A204.1 (cell line): ENCODE measurements around the gene DGKA.
"Not testable (repeated sequence)": the region's sequence is repeated elsewhere in the genome, so short reads cannot be mapped to it uniquely, and the experiment has no call there.

Experiments
- FAIRE-seq: peaks from 2 replicates; lab custom pipeline; 2012; peaks lifted over from hg19 to GRCh38; lab: Jason Lieb, UNC

Gene DGKA

DNA sequence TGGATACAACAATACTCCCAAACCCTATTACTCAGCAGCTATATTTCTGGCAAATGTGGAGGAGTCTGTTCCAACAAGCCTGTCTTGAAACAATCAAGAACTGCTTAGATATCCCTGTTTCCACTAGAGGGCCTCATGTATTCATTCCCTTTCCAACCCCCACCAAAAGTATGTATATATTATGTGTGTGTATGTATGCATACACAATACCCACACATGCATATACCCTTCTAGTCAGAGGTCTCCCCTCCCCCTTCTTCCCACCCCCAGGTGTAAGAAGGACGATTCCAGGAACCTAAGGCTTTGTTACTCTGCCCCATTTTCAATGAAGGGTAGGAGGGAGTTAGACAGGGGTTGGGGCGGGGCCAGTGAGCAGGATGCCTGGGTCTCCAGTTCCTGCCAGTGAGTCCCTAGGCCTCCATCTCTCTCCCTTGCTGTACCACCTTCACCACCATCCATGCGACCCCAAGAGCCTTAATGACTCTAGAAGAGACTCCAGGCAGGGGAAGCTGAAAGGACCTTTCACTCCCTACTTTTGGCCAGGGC is at the start of gene DGKA:
DGKA (plus strand) TSS at position 392 of the 546 bp plus-strand sequence. CDS start 5,342 bp downstream, outside the sequence.
- no peak for FAIRE-seq

DNA sequence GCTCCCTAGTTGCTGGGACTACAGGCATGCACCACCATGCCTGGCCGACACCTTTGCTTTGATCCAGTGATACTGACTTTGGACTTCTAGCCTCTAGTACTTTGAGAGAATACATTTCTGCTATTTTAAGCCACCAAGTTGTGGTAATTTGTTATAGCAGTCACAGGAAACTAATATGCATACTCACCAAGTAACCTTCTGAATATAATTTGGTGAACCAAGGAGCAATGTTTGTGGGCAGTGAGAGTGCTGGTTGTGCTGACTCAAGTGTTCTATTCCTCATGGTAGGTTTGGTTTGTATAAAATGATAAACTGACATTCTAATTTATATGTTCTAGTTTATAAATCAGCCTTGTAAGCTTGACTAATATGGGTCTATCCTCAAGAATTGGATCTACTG is 45.8 kb upstream of the DGKA start:
- FAIRE-seq: no peak

DNA sequence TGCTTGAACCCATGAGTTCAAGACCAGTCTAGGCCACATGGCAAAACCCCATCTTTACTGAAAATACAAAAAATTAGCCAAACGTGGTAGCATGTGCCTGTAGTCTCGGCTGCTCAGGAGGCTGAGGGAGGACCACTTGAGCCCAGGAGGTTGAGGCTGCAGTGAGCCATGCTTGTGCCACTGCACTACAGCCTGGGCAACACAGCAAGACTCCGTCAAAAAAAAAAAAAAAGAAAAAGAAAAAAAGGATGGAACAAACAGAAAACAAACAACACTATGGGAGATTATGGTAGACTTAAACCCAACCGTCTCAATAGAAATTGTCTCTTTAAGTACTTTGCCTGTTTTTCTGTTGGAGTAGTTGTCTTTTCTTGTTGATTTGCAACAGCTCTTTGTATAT is 39.7 kb upstream of the DGKA start:
- FAIRE-seq: no peak

DNA sequence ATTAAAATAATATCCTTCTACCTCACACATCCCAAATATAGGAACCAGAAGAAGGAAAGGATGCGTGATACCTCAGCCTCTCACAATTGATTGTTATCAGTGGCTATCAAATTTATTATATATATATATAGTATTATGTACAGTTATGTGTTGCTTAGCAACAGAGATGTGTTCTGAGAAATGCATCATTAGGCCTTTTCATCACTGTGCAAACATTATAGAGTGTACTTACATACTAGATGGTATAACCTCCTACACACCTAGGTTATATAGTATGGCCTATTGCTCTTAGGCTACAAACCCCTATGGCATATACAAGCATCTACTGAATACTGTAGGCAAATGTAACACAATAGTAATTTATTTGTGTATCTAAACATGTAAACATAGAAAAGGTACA is 37.2 kb upstream of the DGKA start:
- no peak for FAIRE-seq

DNA sequence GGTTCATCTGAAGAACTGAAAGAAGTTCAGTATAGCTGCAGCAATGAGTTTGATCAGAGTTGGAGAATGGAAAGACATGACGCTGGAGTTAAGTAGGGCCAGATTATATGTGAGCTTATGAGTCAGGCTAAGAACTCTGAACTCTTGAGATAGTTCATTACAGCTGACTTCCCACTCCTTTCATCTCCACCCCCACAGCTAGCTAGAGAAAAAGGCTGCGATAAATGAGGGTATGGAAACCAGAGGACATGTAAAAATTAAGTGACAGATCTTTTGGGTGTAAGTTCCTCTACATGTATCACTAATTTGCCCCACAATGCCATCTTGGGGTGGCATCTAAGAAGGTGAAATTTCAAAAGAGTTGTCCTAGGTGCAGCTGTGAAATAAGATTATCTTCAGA is 31.9 kb upstream of the DGKA start:
- FAIRE-seq: no peak

DNA sequence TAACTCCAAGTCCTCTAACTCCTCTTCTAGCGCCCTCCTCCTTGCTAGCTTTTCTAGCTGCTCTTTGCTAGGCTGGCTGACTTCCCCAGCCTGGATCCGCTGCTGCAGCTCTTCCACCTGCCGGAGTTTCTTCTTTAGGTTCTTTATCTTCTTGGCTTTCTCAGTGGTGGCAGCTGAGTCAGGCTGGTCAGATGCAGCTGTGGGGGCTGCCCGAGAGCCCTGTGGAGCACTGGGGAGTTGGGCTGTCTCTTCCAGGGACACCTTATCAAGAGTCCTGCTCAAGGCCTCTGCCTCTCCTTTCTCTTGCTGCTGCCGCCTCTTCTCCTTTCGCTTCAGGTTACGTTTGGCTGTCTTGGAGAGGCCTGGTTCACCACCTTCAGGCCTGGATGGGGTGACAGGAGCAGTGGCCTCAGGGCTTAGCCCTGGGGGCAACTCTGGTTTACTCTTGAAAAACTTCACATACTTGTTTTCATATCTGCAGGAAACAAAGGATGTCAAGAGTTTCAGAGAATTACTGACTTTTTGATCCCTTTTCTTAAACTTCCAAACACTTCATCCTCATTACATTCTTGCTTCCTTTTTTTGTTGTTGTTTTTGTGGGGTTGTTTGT is 29.0 kb upstream of the DGKA start:
- FAIRE-seq: no peak

DNA sequence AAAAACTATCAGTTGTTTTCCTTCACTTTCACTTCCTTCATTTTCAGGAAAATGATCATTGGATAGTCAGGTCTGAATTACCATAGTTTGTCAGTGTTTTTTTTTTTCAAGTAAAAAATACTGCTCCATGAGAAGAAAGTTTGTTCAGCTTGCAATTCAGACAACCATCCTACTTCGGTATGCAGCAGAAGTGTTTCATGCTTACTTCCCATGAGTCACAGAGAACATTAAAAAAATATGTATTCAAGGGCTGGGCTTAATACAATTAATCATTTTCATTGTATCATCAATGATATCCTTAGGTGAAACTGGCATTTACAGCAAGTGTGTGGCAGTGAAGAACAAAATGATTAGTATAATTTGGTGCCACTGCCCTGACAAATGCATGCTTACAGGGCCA is 24.9 kb upstream of the DGKA start:
- no peak for FAIRE-seq

DNA sequence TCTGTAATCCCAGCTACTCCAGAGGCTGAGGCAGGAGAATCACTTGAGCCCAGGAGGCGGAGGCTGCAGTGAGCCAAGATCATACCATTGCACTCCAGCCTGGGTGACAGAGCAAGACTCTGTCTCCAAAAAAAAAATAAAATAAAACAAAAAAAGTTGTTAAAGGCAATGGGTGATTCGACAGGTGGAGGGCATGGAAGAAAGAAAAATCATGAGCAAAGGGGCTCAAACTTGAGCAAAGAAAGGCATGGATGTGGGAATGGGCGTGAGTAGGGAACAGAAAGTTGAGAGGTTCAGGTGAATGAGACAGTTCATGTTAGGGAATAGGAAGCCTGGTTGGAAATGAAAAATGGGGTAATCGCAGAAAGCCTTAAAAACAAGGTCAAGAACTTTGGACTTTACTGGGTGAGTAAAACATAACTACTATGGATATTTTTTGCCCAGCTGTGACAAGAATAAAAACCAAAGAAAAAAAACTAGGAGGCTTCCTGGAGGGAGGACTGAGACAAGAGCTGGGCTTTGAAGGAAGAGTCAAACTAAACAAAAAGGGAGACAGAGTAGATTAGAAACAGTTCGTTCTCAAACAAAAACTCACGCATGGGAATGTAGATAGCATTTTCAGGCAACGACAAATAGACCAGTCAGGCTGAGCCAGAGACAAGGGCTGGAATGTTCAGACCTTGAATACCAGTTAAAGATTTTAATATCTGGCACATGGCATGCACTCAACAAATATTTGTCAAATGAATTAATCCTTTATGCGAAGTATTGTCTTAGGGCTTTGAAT is 22.0 kb upstream of the DGKA start:
- no peak for FAIRE-seq

DNA sequence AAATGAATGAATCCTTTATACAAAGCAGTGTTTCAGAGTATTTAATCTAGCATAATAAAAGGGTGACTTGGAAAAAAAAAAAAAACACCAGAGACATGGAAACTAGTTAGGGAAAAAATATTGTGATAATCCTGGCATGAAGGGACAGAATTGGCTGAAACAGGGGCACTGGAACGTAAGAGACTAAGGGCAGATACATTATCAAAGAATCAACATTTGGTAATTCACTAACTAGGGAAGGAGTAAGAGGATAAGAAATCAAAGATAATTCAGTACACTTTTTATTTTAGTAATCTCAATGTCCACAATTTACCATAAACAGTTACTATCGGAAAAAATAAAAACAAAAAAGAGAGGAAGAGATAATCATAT is 21.5 kb upstream of the DGKA start:
- no peak for FAIRE-seq

DNA sequence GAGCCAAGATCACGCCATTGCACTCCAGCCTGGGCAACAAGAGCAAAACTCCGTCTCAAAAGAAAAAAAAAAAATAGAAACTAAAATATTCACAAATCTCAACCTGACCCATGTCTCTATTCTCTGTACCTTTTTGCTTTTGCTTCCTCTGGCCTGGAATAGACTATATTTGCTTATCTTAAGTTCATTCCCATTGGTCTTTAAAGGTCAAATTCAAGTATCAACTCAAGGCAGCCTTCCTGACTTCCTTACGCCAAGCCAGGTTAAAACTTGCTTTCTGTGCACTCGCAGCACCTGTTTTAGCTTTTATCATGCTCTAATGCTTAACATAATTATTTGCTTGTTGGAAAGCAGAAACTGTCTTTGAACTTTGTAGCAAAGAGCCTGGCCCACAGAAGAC is 18.1 kb upstream of the DGKA start:
- FAIRE-seq: no peak

DNA sequence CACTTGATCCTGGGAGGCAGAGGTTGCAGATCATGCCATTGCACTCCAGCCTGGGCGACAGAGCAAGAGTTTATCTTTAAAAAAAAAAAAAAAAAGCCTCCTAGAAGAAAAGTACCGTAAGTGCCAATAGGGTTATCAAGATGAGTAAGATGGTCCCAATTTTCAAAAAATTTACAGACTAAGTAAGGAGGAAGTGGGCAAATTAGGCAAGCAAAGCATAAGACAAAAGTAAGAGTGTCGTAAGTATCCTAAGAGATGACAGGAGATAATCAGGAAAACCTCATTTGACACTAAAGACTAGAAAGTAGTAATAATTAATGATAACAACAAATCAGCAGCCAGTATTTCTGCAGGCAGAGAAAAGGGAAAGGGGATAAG is 15.5 kb upstream of the DGKA start:
- FAIRE-seq: no peak

DNA sequence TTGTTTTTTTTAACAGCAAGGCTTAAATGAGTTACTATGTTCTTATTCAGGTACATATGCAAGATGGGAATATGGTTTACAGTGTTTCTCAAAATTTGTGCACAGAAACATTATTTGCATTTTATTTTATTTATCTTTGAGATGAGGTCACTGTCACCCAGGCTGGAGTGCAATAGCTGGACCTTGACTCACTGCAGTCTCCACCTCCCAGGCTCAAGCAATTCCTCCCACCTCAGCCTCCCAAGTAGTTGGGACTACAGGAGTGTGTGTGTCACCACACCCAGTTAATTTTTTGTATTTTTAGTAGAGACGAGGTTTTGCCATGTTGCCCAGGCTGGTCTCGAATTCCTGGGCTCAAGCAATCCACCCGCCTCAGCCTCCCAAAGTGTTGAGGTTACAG is 11.9 kb upstream of the DGKA start:
- not testable (repeated sequence) for FAIRE-seq

DNA sequence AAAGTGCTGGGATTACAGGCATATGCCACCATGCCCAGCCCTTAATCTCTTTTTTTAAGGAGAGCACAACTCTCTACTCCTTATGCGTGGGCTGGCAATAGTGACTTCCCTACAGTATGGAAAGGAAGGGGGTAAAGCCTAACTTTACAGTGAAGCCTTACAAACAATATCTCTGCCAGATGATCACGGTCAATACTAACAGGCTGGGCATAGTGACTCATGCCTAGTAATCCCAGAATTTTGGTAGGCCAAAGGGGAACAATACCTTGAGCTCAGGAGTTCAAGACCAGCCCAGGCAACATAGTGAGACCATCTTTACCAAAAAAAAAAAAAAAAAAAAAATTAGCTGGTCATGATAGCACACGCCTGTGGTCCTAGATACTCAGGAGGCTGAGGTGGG is 8.8 kb upstream of the DGKA start:
- no peak for FAIRE-seq

DNA sequence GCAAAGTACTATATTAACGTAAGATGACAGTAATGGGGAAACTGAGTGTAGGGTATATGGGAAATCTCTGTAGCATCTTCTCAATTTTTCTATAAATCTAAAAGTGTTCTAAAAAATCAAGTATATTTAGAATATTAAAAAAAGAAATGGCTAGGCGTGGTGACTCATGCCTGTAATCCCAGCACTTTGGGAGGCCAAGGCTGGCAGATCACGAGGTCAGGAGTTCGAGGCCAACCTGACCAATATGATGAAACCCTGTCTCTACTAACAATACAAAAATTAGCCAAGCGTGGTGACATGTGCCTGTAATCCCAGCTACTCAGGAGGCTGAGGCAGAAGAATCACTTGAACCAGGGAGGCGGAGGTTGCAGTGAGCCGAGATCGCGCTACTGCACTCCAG is 7.3 kb upstream of the DGKA start:
- not testable (repeated sequence) for FAIRE-seq

DNA sequence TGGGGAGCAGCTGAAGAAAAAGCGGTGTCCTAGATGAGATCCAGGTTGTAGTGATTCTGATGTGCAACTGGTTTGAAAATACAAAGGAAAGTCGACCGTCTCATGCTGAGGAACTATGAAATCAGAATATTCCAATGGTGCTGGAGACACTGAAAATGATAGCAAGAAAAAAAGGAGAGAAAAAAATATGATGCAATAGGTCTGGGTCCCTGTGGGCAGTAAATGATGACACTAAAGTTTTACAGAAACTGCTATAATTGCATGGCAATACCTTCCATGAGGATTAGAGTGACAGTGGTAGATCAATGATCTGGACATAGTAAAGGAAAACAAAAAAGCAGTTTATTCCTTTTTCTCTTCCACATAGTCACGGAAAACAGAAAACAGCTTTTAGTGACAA is 5.6 kb upstream of the DGKA start:
- no peak for FAIRE-seq

DNA sequence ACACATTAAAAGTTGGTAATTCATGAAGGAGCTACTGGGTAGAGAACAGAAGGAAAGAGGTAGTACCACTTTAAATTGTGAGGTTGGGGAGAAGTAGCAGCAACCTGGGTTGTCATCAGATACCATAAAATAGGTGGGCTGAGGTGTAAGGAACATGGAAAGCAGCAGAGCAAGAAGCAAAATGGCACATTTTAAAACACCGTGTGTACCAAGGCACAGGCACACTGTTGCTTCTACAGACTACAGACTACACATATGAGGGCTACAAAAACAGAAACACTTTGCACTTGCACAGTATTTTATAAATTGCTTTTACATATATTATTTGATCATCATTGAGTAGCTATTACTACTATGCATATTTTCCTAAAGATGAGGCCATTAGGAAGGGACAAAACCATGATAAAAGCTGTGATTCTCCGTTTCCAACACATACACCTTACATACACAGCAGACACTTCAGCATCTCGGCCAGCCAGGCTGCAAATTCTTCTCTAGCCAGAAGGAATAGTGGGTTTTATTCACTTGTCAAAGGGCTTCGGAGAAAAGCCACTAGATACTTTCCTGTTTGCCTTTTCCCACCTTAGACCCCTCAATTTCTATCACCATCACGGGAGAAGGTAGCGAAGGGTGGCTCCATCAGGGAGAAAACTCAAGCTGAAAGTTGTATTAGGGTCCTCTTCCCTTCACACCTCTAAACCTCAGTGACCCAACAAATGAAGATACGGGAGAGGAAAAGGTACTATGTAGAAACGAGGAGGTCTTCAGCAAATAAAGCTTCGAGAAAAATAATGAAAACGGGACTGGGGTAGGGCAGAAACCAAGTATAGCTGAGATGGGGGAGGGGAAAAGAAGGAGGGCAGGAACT is 4.9 kb upstream of the DGKA start:
- no peak for FAIRE-seq

DNA sequence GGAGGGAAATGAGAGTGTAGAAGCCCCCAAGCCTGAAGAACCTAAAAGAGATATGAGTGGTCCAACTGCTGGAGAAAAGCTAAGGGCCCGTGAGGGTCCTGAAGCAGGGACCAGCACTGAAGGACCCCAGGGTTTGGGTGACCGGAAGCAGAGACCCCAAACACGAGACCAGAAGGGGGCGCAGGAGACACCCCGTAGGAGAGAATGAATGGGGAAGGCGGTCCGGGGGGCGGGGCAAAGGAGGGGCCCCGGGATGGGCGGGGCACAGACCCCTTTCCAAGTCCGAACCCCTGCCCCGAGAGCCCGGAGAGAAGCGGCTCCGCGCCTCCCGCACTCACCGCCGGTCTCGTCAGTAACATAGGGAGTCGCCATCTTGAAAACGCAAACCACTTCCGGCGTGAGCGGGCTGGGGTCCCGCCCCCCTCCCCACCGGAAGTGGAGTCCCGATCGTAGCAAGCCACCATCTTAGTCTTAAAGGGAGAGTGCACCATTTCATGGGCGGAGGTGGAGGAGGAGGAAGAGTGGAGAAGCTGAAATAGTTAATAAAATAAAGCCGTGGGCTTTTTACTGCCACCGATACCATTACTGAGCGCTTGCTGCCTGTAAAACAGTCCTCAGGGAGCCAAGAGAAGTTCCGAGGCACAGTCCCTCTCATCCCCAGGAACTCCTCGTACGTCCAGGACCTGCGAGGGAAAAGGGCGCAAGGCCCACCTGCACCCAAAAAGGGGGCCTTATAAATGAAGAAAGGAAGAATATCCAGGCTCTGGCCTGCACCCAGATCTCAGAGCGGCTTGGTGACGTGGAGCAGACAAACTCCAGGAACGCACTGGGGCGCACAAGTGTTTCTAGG is 4.0 kb upstream of the DGKA start:
- FAIRE-seq: peak; percentile 71

DNA sequence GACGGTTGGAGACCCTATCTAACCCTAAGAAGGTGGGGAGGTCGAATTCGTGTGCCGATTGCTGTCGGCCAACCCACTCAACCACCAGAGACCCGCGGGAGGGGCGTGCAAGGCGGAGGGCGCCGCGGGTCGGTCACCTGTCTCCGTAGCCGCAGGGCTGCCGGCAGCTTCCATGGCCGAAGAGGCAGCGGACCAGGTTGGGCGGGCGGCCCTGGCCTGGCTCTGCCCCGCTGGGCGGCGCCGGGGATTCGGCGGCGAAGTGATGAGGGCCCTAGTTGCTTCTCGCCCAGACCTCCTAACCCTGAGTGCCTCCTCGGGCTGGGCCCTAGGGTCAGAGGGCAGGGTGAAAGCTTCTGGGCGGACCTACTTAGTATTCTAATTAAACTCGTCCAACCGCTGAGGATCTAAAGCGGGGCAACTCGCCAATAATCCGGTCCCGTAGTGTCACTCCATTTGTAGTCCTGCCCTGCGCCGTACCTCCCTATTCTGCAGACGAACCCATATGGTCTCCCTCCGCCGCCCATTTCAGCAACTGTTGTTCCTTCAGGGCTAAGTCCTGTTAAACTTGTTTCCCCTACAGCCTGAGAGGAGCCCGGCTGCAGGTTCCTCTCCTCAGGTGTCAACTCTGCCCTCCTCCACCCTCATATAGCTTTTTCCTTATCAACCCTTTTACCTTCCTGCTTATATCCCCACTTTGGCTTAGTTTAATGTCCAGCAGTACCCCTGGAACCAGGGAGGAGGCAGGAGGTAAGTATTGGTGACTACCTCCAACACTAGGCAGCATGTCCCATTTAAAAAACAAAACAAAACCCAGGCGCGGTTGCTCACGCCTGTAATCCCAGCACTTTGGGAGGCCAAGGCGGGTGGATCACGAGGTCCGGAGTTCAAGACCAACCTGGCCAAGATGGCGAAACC is 3.1 kb upstream of the DGKA start, which contains the start of gene PYM1:
PYM1 (minus strand) TSS at position 307 of the 915 bp plus-strand sequence; CDS start at position 174, 133 bp downstream.
- FAIRE-seq: no peak

DNA sequence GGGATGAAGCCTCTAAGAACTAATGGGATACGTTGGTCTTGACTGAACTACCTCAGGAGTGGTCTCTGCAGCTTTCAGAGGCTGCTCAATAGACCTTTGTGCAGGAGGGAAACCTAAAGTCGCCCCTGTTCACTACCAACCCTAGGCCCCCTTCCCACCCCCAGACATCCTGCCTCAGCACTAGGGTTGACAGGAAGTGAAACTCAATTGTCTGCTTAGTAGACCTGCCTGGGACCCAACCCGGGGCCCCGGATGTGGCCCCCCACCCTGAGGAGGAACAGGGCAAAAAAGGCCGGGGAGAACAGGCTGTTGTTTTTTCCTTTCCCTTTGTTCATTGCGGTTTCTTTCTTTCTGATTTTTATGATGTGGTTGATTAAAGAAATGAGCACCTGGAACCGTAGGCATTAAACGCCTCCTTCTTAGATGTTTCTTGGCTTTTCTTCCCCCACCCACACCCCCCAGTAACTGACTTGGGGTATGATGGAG is 1.6 kb upstream of the DGKA start:
- FAIRE-seq: no peak

DNA sequence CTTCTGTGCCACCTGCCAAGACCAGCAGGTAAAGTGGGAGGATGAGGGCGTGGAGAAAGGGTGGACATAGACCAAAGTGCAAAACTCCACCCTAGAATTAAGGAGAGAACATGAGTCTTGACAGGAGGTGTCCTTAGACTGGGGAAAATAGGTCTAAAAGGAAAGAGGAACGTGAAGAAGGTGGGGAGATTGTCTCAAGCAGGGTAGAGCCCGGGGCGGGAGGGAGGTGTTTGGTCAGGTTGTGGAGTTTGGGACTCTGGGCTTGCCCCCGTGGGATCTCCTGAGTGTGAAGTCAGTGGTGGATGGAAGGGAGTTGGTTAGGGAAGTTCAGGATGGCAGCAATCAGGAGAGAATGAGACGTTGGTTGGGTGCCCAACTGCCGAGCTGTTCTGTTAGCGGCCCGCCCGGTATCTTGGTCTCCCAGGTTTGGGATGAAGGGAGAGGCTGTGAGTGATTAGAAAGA is 386 bp downstream of the DGKA start:
- no peak for FAIRE-seq
